Osteoblast (primary cell): ENCODE data around the gene CALR. TPM values are rescaled to one million over a fixed set of nuclear protein-coding genes. Genes with fewer than 3 reads are reported as not detected.
"Not testable (repeated sequence)": the region's sequence is repeated elsewhere in the genome, so short reads cannot be mapped to it uniquely, and the experiment has no call there.

Experiments used
- DNase-seq: peaks from one replicate; pipeline ENCODE4 v3.0.0; 2011; ENCODE audit warnings: low spot score, mixed read lengths; ENCODE audit not compliant: insufficient read length; ENCODE audit errors: missing footprints
- H2AFZ ChIP-seq: 2 replicates; pipeline ENCODE4 v1.6.0; 2011; ENCODE audit warnings: mild to moderate bottlenecking, low read length
- H3K27ac ChIP-seq: 2 replicates; pipeline ENCODE4 v1.5.1; 2011; ENCODE audit warnings: mild to moderate bottlenecking, low read depth, low read length, moderate library complexity
- H3K27me3 ChIP-seq: 2 replicates; pipeline ENCODE4 v1.6.0; 2012; ENCODE audit warnings: mild to moderate bottlenecking, control low read depth, inconsistent platforms, low read length, moderate library complexity; ENCODE audit not compliant: insufficient read depth
- H3K36me3 ChIP-seq: 2 replicates; pipeline ENCODE4 v1.5.1; 2011; ENCODE audit warnings: mild to moderate bottlenecking, low read length, control low read depth, moderate library complexity; ENCODE audit not compliant: insufficient read depth
- H3K4me1 ChIP-seq: 2 replicates; pipeline ENCODE4 v1.5.1; 2011; ENCODE audit warnings: mild to moderate bottlenecking, low read length, control low read depth, moderate library complexity; ENCODE audit not compliant: insufficient read depth
- H3K4me2 ChIP-seq: 2 replicates; pipeline ENCODE4 v1.6.0; 2011; ENCODE audit warnings: mild to moderate bottlenecking, low read length; ENCODE audit not compliant: insufficient read depth
- H3K4me3 ChIP-seq: fragments of 200-600 bp; sonication (generic); 3 replicates; pipeline ENCODE4 v1.5.1; 2012; ENCODE audit warnings: mild to moderate bottlenecking, low read length, inconsistent platforms; ENCODE audit not compliant: insufficient read depth
- H3K79me2 ChIP-seq: 2 replicates; pipeline ENCODE4 v1.6.0; 2012; ENCODE audit warnings: mild to moderate bottlenecking, low read length, control low read depth, inconsistent platforms; ENCODE audit not compliant: insufficient read depth
- H3K9me3 ChIP-seq: 2 replicates; pipeline ENCODE4 v1.5.1; 2011; ENCODE audit warnings: low read depth, low read length, control low read depth
- H4K20me1 ChIP-seq: 2 replicates; pipeline ENCODE4 v1.6.0; 2012; ENCODE audit warnings: mild to moderate bottlenecking, low read length, control low read depth; ENCODE audit not compliant: insufficient read depth
- total RNA-seq: library from RNA; depleted of rRNA; stranded (reverse); fragments of >200 nt; gene quantifications from 2 replicates; pipeline ENCODE4 v1.2.3, GENCODE V29; 2012
- TF ChIP-seq, protein P1 (sequence below): IDR thresholded peaks from 2 replicates; pipeline ENCODE4 v1.5.1; 2011; ENCODE audit warnings: mild to moderate bottlenecking, low read depth, low read length, moderate library complexity; ENCODE audit errors: extremely low read depth

The CALR gene
- total RNA-seq, 1 donor, result 1,685 TPM

DNA sequence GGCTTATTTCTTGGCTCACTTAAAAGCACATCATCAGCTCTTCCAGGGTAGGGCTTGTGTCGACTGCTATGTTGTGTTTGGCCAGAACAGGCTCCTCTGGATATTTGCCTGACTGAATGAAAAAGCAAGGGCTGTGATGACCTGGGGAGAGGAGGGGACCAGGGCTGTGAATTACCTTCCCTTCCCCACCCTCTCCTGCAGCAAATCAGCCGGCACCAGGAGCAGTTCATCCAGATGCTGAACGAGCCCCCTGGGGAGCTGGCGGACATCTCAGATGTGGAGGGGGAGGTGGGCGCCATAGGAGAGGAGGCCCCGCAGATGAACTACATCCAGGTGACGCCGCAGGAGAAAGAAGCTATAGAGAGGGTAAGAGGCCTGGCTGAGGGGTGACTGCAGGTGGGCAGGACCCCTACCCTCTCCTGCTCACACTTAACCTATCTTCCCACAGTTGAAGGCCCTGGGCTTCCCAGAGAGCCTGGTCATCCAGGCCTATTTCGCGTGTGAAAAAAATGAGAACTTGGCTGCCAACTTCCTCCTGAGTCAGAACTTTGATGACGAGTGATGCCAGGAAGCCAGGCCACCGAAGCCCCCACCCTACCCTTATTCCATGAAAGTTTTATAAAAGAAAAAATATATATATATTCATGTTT lies 14.2 kb downstream of the CALR start:
- TF ChIP-seq, protein P1, sequence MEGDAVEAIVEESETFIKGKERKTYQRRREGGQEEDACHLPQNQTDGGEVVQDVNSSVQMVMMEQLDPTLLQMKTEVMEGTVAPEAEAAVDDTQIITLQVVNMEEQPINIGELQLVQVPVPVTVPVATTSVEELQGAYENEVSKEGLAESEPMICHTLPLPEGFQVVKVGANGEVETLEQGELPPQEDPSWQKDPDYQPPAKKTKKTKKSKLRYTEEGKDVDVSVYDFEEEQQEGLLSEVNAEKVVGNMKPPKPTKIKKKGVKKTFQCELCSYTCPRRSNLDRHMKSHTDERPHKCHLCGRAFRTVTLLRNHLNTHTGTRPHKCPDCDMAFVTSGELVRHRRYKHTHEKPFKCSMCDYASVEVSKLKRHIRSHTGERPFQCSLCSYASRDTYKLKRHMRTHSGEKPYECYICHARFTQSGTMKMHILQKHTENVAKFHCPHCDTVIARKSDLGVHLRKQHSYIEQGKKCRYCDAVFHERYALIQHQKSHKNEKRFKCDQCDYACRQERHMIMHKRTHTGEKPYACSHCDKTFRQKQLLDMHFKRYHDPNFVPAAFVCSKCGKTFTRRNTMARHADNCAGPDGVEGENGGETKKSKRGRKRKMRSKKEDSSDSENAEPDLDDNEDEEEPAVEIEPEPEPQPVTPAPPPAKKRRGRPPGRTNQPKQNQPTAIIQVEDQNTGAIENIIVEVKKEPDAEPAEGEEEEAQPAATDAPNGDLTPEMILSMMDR, result no peak
- Histone ChIP-seq H3K27ac (peak overlapping the region; percentile 100), H3K4me2 (peak overlapping the region; percentile 64), H3K27me3 (no peaks in the 10 kb centered on the region), H3K4me3 (peak overlapping the region; percentile 48), H4K20me1 (peaks cover 4% of the 10 kb centered on the region), H3K79me2 (peaks cover 80% of the 10 kb centered on the region), H3K4me1 (peaks cover 42% of the 10 kb centered on the region), H3K9me3 (no peaks in the 10 kb centered on the region), H3K36me3 (peaks cover 65% of the 10 kb centered on the region), H2AFZ (no peak overlapping the region)
- peak; percentile 97 for DNase-seq

DNA sequence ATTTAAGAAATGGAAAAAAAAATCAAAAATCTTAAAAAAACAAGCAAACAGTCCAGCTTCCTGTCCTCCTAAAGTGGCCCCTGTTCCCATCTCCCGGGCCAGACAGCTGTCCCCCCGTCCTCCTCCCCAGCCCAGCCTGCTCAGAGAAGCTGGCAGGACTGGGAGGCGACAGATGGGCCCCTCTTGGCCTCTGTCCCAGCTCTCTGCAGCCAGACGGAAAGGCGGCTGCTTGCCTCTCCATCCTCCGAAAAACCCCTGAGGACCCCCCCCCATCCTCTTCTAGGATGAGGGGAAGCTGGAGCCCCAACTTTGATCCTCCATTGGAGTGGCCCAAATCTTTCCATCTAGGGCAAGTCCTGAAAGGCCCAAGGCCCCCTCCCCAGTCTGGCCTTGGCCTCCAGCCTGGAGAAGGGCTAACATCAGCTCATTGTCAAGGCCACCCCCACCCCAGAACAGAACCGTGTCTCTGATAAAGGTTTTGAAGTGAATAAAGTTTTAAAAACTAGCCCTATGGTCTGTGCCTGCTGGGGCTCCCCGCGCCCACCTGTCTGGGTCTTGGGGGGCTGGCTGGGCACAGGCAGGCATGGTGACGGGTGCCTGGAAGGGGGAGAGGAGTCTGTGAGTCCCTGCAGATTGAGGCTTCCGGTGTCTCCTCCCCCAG lies 14.9 kb downstream of the CALR start:
- H3K4me2 ChIP-seq, result peak overlapping the region; percentile 51
- TF ChIP-seq, protein P1, result no peak
- no peak overlapping the region for H2AFZ ChIP-seq
- H3K36me3 ChIP-seq, result peaks cover 59% of the 10 kb centered on the region
- H3K4me3 ChIP-seq, result no peak overlapping the region
- H3K9me3 ChIP-seq, result no peaks in the 10 kb centered on the region
- peaks cover 42% of the 10 kb centered on the region for H3K4me1 ChIP-seq
- peak; percentile 54 for DNase-seq
- peaks cover 73% of the 10 kb centered on the region for H3K79me2 ChIP-seq
- peaks cover under 1% of the 10 kb centered on the region for H4K20me1 ChIP-seq
- no peaks in the 10 kb centered on the region for H3K27me3 ChIP-seq
- H3K27ac ChIP-seq, result peak overlapping the region; percentile 100

DNA sequence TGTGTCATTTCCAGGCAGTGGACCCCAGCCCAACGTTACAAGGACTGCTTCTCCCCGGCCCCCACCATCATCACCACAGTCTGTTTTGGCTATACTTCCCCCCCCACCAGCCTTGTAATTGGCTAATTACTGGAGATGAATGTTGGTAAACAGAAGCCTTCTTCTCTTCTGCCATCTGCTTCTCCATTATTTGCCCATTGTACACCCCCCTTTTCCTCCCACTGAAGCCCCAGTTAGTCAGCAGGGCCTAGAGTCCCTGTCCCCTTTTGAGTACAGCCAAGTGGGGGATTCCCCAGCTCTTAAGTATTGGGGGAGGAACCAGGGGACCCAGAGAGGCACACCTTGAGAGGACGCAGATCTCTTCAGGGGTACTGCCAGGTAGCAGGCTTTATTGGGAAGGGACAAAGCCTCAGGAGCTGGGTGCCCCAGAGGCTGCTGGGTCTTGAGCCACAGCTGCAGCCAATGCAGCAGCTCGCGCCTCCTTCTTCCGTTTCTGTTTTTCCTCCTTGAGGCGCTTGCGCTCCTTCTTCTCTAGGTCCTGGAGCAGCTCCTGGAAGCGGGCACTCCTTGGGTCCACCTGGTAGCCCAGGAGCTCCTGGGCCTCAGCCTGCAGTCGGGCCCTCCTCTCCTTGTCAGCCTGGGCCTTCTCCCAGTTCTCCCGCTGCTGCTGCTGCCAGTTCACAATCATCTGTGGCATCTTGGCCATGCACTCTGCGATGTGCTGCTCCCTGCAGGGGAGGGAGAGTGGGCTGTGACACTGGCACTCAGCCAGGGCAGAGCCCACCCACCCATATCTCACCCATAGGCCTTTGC lies 15.6 kb downstream of the CALR start:
- peaks cover 66% of the 10 kb centered on the region for H3K79me2 ChIP-seq
- TF ChIP-seq, protein P1, result no peak
- H3K27me3 ChIP-seq, result no peaks in the 10 kb centered on the region
- no peaks in the 10 kb centered on the region for H4K20me1 ChIP-seq
- peak overlapping the region; percentile 100 for H3K27ac ChIP-seq
- H3K9me3 ChIP-seq, result no peaks in the 10 kb centered on the region
- peaks cover 42% of the 10 kb centered on the region for H3K4me1 ChIP-seq
- H2AFZ ChIP-seq, result no peak overlapping the region
- H3K36me3 ChIP-seq, result peaks cover 51% of the 10 kb centered on the region
- no peak overlapping the region for H3K4me3 ChIP-seq
- peak; percentile 38 for DNase-seq
- peak overlapping the region; percentile 51 for H3K4me2 ChIP-seq

DNA sequence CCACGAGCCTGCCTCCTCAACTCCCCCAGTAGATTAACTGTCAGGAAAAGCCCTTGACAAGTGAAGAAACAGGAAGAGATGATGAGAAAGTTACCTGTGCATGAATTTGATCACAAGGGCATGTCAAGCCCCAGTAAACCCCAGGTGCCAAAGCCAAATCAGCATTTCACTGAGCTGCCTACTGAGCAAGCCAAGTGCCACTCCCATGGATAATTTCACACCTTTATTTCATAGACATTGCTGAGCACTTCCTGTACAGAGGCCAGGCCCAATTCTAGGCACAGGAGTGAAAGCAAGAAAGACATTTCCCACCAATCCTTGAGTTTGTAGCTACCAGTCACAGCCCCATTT lies 16.2 kb downstream of the CALR start:
- Histone ChIP-seq H3K4me2 (peak overlapping the region; percentile 24), H3K36me3 (peaks cover 45% of the 10 kb centered on the region), H4K20me1 (no peaks in the 10 kb centered on the region), H3K27me3 (no peaks in the 10 kb centered on the region), H3K27ac (peak overlapping the region; percentile 100), H2AFZ (no peak overlapping the region), H3K4me1 (peaks cover 42% of the 10 kb centered on the region), H3K79me2 (peaks cover 60% of the 10 kb centered on the region), H3K4me3 (no peak overlapping the region), H3K9me3 (no peaks in the 10 kb centered on the region)
- TF ChIP-seq, protein P1, result no peak
- no peak for DNase-seq

DNA sequence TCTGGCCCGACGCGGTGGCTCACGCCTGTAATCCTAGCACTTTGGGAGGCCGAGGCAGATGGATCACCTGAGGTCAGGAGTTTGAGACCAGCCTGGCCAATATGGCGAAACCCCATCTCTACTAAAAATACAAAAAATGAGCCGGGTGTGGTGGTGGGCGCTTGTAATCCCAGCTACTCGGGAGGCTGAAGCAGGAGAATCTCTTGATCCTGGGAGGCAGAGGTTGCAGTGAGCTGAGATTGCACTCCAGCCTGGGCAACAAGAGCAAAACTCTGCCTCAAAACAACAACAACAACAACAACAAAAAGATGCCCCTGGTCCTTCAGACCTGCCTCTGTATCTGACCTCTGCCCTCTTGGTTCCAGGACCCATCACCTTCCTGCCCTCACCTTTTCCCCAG lies 17.2 kb downstream of the CALR start:
- peak; percentile 38 for DNase-seq
- Histone ChIP-seq H3K4me2 (peak overlapping the region; percentile 92), H3K4me1 (peaks cover 42% of the 10 kb centered on the region), H3K36me3 (peaks cover 35% of the 10 kb centered on the region), H3K4me3 (peak overlapping the region; percentile 96), H3K79me2 (peaks cover 53% of the 10 kb centered on the region), H3K27ac (peak overlapping the region; percentile 100)
- H2AFZ ChIP-seq, H4K20me1 ChIP-seq, H3K9me3 ChIP-seq, H3K27me3 ChIP-seq: not testable (repeated sequence)
